NT2/D1 (cell line): ENCODE data around the gene POLN.

Experiments
- SUZ12 ChIP-seq: IDR thresholded peaks from 2 replicates; pipeline ENCODE4 v1.6.1; 2011; ENCODE audit not compliant: insufficient read length, insufficient read depth; ENCODE audit errors: extremely low read depth
- YY1 ChIP-seq: IDR thresholded peaks from 2 replicates; pipeline ENCODE4 v1.6.1; 2011; ENCODE audit not compliant: insufficient read length, insufficient read depth
- ZNF274 ChIP-seq: IDR thresholded peaks from 2 replicates; pipeline ENCODE4 v1.6.1; 2011; ENCODE audit warnings: mild to moderate bottlenecking, low read depth, low read length

GRCh38 chr4:2079006-2079405, 162.9 kb downstream of the POLN start:
- no peak for TF ChIP-seq YY1
- TF ChIP-seq SUZ12, result no peak
- TF ChIP-seq ZNF274, result no peak
